Right renal pelvis (tissue), 4 donors: ENCODE results near the gene RCAN1. TPM values are rescaled to one million over a fixed set of nuclear protein-coding genes. Genes with fewer than 3 reads are reported as not detected.

ENCODE experiments used
- DNase-seq, 4 donors: peaks; one replicate each; pipeline ENCODE4 v3.0.0-alpha.2; 2013; ENCODE audit warnings: low read depth in 4 of 4, low spot score in 3 of 4, missing footprints in 1 of 4
- polyA plus RNA-seq, 4 donors: library from polyadenylated mRNA; unstranded; fragments of 120-200 nt; gene quantifications; one replicate each; pipeline ENCODE4 v1.2.1, GENCODE V29; 2013; ENCODE audit not compliant: insufficient read length in 4 of 4

Gene RCAN1
- 10 to 100 TPM; 34.8 to 39.6 (median 37.2) TPM for polyA plus RNA-seq

GRCh38 chr21:34614628-34615486 lies at the start of gene RCAN1:
Gene RCAN1 (minus strand): TSS chr21:34615113. CDS start chr21:34615011, 102 bp downstream.
- peak; percentile 80 to 88 (median 84) for DNase-seq

DNA sequence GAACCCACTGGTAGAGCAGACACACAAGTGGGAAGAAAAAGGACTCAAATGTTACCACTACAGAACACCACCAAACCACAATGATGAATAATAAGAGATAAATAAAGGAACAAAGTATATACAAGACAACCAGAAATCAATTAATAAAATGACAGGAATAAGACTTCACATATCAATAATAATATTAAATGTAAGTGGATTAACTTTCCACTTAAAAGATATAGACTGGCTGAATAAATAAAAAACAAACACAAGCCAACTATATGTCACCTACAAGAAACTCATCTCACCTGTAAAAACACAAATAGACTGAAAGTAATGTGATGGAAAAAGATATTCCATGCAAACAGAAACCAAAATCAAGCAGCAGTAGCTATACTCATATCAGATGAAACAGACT lies 46.9 kb upstream of the RCAN1 start:
- no peak for DNase-seq

DNA sequence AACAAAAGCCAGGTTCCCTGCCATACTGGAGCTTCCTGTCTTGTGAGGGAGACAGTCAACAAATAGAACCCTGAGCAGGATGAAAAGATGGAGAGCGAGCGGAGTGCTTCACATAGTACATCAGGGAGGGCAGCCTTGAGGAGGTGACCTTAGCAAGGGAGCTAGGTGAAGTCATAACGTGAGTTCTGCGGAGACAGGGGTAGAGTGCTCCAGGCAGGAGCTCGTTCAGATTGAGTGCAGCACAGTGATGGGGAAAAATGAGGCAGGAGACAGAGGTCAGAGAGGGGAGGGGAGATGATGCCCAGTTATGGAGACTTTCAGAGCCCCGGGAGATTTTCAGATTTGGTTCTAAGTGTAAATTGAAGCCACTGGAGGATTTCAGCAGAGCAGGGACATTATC lies 38.6 kb upstream of the RCAN1 start:
- DNase-seq: no peak

DNA sequence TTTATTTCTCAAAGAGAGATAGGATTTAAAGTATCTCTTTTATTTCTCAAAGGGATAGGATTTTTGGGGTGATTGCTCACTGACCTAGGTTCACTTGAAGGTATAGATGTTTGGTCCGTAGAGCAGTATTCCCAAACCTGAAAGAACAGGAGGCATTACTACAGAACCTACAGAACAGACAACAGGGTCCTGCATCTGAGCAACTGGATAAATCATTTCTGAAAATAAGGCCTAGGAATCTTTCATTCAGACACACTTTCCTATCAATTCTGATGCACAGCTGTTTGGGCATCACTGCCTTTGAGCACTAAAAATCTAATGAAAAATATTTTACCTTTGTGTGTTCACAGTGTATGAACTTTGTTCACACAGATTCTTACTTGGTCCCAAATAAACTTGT lies 36.7 kb upstream of the RCAN1 start:
- DNase-seq: no peak

DNA sequence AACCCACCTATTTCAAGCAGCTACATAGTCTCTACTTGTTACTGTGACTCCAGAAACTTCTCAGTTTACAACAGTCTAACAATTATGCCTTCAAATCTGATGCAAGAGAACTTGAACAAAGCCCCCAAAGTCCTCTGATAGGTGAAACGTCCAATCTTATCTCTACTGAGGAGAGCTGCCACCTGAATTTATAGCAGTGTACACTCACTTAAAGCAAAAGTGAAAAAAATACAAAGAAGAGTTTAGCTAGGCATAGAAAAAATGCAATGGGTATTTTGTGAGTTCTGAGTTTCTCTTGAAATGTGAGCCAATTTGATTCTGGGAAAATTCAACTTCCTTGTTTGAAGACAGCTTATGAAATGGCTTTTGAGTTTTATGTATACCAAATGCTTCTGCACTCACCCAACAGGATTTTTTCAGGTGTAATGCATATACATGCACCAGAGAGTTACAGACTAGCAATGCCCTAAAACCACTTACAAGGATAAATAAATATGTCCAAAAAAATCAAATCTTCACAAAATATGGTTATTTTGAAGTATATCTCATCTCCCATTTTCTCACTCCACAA lies 36.0 kb upstream of the RCAN1 start:
- DNase-seq: no peak

- DNase-seq: no peak
Observed at GRCh38 chr21:34649400-34649799, 34.5 kb upstream of the RCAN1 start.

- DNase-seq: no peak
Observed at GRCh38 chr21:34648739-34649297, 33.9 kb upstream of the RCAN1 start.

- DNase-seq: no peak
Observed at GRCh38 chr21:34647555-34647954, 32.6 kb upstream of the RCAN1 start.

GRCh38 chr21:34644825-34645224 lies 29.9 kb upstream of the RCAN1 start:
- DNase-seq: no peak

DNA sequence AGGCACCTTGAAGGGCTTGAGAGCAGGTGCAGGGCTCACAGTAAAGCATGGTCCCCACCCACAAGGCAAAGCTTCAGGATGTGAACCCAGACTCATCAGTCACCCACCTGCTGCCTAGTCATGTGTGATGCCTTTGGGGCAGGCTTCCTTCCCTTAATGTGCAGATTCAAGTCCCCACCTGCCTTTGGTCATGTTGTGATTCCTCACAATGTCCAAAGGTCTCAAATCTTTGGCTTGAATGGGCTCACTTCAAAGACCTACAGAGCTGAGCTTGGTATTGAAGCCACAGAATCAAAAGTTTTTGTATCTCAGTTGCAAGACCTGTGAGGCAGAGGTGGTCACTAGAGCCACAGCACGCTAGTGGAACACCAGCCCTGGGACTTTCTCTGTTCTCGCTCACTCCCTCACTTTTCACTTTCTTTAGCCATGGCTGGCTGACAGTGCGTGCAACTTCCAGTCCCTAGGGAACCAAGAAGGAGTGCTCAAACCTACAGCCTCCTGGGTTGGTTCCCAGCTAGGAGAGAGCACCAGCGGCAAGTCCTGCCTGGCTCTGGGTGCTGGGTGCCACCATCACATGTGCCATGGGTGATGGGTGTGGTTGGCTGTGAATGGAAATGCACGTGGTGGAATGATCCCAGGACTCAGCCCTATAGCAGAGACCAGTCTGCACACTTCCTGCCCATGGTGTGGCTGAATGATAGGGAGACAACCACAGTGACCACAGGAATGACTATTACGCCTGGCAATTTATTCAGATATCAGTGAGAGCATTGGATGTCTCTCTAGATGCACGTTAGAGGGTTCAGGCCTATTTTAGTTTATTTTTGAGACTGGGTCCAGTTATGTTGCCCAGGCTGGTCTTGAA lies 27.5 kb upstream of the RCAN1 start:
- DNase-seq: no peak

DNA sequence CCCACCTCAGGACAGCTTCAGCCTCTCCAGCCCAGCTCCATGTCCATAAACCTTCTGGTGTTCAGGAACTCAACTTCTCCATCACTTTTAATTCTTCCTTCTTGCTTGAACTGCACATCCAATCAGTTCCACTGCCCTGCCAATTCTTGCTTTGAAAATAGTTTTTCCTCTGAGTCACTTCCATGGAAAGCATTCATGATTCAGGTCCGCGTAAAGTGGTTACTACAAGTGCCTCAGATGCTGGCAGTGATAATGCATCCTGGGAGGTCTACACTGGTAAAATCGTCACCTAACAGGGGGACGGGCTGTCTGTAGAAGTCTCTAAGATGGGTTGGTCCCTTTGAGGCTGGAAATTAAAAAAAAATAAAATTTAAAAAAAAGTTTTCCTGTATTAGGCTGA lies 25.9 kb upstream of the RCAN1 start:
- DNase-seq: no peak

GRCh38 chr21:34639882-34640788 lies 25.2 kb upstream of the RCAN1 start:
- DNase-seq: no peak

- no peak for DNase-seq
Observed at GRCh38 chr21:34639250-34639649, 24.3 kb upstream of the RCAN1 start.

DNA sequence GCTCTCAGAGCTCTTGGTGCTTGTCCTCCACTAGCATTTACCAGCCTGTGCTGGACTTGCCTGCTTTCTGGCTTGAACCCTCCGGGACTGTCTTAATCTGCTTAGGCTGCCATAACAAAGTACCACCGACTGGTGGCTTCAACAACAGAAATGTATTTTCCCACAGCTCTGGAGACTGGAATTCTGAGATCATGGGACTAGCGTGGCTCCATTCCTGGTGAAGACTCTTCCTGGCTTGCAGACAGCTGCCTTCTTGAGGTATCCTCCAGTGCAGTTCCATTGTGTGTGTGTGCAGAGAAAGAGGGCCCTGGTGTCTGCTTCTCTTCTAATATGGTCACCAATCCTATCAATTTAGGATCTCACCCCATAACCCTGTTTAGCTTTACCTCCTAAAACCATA lies 22.0 kb upstream of the RCAN1 start:
- no peak for DNase-seq

- no peak for DNase-seq
Observed at GRCh38 chr21:34635307-34635706, 20.4 kb upstream of the RCAN1 start.

GRCh38 chr21:34632498-34632897 lies 17.6 kb upstream of the RCAN1 start:
- DNase-seq: no peak

DNA sequence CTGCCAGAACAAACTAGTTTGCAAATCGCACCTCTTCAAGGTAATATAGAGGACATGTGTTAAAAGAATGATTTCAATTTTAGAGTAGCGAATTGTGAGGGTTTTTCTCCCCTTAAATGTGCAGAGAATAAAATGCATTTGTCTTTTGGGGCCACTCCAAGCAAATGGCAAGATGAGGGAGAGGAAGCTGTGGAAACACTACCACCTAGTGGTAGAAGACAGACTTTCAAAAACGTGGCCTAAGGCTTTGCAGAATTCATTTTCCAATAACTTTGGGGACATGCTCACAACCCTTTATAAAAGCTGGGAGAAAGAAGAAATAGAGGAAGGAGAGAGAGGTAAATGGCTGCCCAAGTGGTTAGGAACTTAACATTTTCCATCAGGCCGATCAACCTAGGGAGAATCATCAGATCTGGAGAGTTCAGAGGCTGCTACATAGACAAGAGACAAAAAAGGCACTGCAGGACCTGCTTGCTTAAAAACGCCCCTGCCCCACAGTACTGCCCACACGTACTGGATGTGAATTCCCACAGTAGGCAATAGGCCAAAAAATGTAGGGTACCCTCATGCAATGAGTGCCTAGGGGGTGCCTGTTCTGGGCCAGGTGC lies 15.7 kb upstream of the RCAN1 start:
- DNase-seq: peak; percentile 37 to 46 (median 41)

GRCh38 chr21:34626131-34626530 lies 11.2 kb upstream of the RCAN1 start:
- no peak for DNase-seq

DNA sequence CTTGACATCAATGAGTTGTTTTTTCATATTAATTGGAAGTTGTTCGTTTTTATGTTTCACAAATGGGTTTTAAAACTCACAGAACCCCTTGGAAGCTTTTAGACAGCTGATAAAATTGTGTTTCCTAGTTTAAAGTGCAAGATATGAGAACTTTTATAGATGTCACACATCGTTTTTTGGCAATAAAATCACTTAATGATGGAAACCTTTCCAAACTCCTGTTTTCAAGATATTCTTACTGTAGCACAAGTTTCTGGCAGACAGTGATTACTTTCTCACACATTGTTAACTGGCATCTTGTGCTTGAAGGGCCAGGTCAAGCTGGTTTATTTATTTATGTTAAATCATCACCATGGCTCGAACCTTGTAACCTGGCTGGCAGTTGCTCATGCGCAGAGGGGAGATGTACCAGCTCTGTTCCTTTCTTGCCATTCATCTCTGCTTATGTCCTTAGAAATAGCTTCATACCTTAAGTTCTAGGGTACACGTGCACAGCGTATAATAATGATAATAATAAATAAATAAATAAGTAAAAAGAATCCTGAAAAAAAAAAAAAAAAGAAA lies 10.2 kb upstream of the RCAN1 start:
- no peak for DNase-seq
